Anterior cingulate cortex (tissue), 58 donors: ENCODE data around the gene TEX36.
"Not testable (repeated sequence)": the region's sequence is repeated elsewhere in the genome, so short reads cannot be mapped to it uniquely, and the experiment has no call there.

Experiments used
- DNase-seq, 58 donors: peaks; one replicate each; lab custom pipeline; 2025; lab: John Stamatoyannopoulos, UW

Gene TEX36

GRCh38 chr10:125637496-125637895 is 45.5 kb downstream of the TEX36 start:
- DNase-seq = no peak

DNA sequence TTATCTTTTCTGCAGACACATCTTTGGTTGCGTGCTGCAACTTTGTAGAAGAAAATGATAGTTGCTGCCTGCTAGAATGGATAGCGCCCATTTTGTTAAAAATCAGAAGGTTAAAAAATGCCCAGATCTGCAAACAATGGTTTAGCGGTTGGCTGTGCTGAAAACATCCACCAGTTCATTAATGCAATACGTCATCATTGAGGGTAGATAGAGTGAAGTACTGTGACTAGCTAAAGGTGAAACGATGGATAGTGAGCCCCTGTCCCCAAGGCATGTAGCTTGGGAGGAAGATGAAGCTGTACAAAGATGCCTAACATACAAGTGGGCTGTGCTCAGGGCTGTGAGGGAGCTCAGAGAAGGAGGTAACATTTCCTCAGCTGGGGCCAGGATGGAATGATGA is 48.4 kb downstream of the TEX36 start:
- no peak for DNase-seq

GRCh38 chr10:125633517-125633999 is 49.4 kb downstream of the TEX36 start:
- no peak for DNase-seq

DNA sequence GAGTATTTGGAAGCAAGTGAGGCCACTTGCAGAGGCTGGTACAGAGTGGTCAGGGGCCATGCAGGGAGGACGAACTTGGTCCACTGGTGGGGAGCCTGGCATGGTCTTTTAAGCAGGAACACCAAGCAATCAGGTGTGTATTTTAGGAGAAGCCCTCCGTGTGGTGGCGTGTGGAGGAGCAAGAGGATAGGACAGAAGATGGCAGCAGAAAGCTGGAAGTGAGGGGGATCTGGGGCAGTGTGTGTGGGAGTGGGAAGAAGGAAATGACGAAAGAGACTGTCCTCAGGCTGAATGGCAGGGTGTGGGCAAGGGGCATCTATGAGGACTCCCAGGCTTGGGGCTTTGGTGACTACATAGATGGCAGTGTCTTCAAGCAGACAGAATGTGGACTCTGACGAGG is 51.2 kb downstream of the TEX36 start:
- DNase-seq = no peak

- no peak for DNase-seq
Measured at GRCh38 chr10:125629758-125630376, 53.1 kb downstream of the TEX36 start.

- no peak for DNase-seq
Measured at GRCh38 chr10:125628104-125629049, 54.6 kb downstream of the TEX36 start.

GRCh38 chr10:125627646-125628045 is 55.3 kb downstream of the TEX36 start:
- DNase-seq = no peak

- DNase-seq = no peak
Measured at GRCh38 chr10:125626671-125627070, 56.3 kb downstream of the TEX36 start.

DNA sequence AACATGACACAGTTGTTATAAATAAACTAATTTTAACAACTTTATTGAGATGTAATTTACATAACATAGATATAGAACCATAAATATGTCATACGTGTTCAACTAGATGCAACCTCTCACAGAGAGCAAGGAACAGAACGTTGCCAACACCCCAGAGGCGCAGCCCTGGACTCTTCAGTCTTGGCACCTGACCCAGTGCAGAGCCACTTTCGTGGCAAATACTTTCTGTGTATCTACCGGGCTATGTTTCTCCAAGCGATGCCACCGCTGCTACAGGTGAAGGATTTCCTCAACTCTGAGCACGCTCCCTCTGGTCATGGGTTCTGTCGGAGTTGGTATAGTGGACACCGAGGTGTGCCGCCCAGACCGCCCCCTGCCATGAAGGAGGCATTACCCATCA is 57.4 kb downstream of the TEX36 start:
- DNase-seq = no peak

GRCh38 chr10:125624800-125625199 is 58.2 kb downstream of the TEX36 start:
- DNase-seq = no peak

GRCh38 chr10:125621052-125621451 is 61.9 kb downstream of the TEX36 start:
- DNase-seq = no peak

- no peak for DNase-seq
Measured at GRCh38 chr10:125620401-125620800, 62.6 kb downstream of the TEX36 start.

DNA sequence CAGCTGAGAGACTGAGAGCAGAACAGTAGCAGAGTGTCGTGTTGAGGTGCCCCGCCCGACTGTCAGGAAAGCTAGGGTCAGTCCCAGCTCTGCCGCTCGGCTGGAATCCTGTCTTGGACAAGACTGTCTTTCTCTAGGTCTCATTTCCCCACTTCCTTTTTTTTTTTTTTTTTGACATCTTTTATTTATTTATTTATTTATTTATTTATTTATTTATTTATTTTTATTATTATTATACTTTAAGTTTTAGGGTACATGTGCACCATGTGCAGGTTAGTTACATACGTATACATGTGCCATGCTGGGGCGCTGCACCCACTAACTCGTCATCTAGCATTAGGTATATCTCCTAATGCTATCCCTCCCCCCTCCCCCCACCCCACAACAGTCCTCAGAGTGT is 69.9 kb downstream of the TEX36 start:
- DNase-seq = not testable (repeated sequence)

GRCh38 chr10:125611756-125612155 is 71.2 kb downstream of the TEX36 start:
- no peak for DNase-seq

DNA sequence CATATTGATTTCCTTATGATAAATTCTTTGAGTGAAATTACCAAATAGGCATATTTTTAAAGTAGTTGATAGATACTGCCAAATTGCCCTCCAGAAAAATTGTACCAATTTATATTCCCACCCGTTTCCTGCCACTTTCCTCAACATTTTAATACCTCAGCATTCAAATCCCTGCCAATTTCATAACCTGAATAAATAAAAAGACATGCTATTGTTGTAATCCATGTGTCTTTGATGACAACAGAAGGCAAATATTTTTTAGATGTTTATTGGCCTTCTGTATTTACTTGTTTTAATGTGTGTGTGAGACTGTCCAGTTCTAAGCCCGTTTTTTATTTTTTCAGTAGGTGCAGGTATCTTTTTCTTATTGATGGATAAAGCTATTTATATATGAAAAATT is 71.7 kb downstream of the TEX36 start:
- no peak for DNase-seq

DNA sequence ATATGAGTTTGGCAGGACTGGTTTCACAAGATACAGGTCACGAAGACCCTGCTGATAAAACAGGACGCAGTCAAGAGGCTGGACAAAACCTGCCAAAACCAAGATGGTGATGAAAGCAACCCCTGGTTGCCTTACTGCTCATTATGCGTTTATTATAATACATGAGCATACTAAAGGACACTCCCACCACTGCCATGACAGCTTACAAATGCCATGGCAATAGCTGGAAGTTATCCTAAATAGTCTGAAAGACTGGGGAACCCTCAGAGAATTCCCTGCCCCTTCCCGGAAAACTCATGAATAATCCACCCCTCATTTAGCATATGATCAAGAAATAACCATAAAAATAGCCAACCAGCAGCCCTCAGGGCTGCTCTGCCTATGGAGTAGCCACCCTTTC is 73.1 kb downstream of the TEX36 start:
- no peak for DNase-seq

DNA sequence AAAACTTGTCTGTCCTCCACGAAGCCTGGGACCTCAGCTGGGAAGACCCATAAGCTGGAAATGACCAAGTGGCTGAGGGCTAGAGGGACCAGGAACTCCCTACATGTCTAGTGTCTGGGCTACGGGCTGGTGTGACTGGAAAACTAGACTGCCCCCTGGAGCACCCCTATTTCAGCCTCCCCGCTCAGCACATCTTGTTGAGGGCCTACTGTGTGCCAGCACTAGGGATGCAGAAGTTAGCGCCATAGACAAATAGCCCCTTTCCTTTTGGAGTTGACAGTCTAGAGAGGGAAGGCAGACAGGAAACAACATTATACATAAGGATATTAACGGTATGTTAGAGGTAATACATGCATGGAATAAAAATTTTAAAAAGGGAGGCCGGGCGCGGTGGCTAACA is 74.5 kb downstream of the TEX36 start:
- DNase-seq = no peak

DNA sequence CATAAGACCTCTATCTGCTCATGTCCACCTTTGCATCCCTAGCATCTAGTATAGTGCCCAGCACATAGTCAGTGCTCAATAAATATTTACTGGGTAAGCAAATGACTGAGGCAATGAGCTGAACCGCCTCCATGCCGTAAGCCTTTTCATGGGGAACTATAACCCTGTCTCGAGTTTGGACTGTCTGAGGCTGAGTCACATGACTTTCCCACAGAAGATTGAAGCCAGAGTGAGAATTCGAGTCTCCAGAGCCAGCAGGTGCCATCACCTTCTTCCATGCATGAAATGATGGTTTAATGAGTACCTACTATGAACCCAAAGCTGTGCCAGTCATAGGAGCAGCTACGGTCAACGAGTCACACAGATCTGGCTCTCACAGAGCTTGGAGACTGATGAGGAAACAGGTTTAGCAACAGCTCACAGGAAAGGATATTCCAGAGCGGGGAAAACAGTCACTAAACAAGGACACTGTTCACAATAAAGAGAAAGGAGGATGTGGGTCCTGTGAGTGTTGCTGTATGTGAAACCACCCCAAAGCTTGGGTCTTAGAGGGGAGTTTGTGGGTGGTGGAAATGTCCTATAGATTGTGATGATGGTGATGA is 75.2 kb downstream of the TEX36 start:
- no peak for DNase-seq

GRCh38 chr10:125606414-125607010 is 76.5 kb downstream of the TEX36 start:
- no peak for DNase-seq
